HFF-Myc (cell line): ENCODE measurements around the gene CAPN3.
"Not testable (repeated sequence)": the region's sequence is repeated elsewhere in the genome, so short reads cannot be mapped to it uniquely, and the experiment has no call there.

Experiments
- DNase-seq: peaks from one replicate; pipeline ENCODE4 v3.0.0-alpha.2; 2011; ENCODE audit warnings: low read depth; ENCODE audit errors: extremely low read depth
- H3K4me3 ChIP-seq: replicated peaks from 2 replicates; pipeline ENCODE4 v1.5.1; 2011; ENCODE audit warnings: low read depth, mild to moderate bottlenecking, control low read depth, low read length
- TF ChIP-seq, protein P1 (sequence below): IDR thresholded peaks from 2 replicates; pipeline ENCODE4 v1.5.1; 2012; ENCODE audit warnings: mild to moderate bottlenecking, low read depth, low read length, control low read depth; ENCODE audit errors: missing control alignments

The CAPN3 gene

DNA sequence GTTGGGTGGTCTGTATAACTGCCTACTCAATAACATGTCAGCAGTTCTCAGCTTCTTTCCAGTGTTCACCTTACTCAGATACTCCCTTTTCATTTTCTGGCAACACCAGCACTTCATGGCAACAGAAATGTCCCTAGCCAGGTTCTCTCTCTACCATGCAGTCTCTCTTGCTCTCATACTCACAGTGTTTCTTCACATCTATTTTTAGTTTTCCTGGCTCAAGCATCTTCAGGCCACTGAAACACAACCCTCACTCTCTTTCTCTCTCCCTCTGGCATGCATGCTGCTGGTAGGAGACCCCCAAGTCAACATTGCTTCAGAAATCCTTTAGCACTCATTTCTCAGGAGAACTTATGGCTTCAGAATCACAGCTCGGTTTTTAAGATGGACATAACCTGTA lies at the start of gene CAPN3:
Gene CAPN3 (plus strand): TSS at position 253 of the 400 bp plus-strand sequence. CDS start 305 bp downstream, outside the sequence.
- no peak within 1 kb of the TSS for H3K4me3 ChIP-seq
- no peak for DNase-seq
- TF ChIP-seq, protein P1, sequence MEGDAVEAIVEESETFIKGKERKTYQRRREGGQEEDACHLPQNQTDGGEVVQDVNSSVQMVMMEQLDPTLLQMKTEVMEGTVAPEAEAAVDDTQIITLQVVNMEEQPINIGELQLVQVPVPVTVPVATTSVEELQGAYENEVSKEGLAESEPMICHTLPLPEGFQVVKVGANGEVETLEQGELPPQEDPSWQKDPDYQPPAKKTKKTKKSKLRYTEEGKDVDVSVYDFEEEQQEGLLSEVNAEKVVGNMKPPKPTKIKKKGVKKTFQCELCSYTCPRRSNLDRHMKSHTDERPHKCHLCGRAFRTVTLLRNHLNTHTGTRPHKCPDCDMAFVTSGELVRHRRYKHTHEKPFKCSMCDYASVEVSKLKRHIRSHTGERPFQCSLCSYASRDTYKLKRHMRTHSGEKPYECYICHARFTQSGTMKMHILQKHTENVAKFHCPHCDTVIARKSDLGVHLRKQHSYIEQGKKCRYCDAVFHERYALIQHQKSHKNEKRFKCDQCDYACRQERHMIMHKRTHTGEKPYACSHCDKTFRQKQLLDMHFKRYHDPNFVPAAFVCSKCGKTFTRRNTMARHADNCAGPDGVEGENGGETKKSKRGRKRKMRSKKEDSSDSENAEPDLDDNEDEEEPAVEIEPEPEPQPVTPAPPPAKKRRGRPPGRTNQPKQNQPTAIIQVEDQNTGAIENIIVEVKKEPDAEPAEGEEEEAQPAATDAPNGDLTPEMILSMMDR, result no peak

DNA sequence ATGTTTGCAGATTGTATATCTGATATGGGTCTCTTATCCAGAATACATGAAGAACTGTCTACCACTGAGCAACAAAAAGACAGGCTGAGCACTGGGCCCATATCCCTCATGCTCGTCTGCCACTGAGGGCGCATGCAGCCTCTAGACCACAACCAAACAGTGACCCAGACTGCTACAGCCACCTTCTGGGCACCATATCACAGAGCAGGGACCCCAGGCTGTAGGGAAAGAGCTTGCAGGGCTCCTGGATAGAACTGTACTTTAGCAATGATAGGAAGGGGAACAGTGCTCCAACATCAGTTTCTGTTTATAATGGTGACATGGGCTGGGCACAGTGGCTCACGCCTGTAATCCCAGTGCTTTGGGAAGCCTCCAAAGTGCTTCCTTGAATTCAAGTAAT lies 45.8 kb upstream of the CAPN3 start:
- TF ChIP-seq, protein P1, result no peak
- no peak for DNase-seq
- H3K4me3 ChIP-seq, result no peak overlapping the region

DNA sequence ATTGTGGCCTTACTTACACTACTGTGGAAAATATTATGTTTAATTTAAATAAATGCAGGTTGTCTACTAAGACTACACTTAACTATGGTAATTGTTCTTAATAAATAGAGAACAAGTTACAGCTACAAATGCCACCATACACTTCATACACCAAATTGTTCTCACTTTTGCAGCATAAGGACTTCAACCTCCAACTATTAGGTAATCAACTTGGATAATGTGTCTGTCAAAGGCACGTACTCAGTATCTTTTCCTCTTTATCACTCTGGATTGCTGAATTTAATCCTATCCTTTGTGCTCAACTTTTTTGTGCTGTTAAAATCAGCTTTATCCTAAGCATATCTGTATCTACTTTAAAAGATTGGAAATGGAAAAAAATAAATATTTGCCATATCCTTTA lies 44.5 kb upstream of the CAPN3 start:
- TF ChIP-seq, protein P1, result no peak
- DNase-seq, result no peak
- H3K4me3 ChIP-seq, result no peak overlapping the region

DNA sequence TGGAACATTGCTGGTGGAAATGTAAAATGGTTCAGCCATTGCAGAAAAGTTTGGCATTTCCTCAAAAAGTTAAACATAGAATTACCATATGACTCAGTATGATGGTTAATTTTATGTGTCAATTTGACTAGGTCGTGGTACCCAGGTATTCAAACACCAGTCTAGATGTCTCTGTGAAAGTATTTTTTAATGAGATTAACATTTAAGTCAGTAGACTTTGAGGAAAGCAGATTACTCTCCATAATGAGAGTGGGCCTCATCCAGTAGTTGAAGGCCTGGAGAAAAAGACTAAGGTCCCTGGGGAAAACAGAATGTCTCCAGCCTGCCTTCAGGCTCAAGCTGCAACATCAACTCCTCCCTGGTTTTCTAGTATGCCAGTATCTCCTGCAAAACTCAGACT lies 43.8 kb upstream of the CAPN3 start:
- no peak overlapping the region for H3K4me3 ChIP-seq
- no peak for DNase-seq
- TF ChIP-seq, protein P1, result no peak

DNA sequence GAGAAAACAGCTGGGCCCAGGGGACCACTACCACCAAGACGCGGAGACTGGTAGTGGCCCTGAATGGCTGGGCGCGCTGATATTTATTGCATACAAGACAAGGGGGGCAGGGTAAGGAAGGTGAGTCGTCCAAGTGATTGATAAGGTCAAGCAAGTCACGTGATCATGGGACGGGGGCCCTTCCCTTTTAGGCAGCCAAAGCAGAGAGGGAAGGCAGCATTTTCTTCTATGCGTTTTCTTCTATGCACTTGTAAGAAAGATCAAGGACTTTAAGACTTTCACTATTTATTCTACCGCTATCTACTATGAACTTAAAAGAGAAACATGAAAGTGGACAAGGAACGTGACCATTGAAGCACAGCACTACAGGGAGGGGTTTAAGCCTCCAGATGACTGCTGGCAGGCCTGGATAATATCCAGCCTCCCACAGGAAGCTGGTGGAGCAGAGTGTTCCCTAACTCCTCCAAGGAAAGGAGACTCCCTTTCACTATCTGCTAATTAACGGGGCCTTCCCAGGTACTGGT lies 43.0 kb upstream of the CAPN3 start:
- H3K4me3 ChIP-seq, DNase-seq: not testable (repeated sequence)

DNA sequence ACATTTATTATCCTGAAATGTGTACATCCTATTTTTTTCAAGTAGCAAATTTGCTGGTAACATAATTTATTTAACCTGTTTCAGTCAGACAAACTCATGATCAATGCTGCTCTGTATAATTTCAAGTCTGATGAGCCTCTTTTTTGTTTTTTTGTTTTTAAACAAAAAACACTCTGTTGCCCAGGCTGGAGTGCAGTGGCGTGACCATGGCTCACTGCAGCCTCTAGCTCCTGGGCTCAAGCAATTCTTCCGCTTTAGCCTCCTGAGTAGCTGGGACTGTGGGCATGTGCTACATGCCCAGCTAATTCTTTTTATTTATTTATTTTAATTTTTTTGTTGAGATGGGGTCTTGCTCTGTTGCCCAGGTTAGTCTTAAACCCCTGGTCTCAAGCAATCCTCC lies 40.1 kb upstream of the CAPN3 start:
- TF ChIP-seq, protein P1, result no peak
- no peak overlapping the region for H3K4me3 ChIP-seq
- no peak for DNase-seq

DNA sequence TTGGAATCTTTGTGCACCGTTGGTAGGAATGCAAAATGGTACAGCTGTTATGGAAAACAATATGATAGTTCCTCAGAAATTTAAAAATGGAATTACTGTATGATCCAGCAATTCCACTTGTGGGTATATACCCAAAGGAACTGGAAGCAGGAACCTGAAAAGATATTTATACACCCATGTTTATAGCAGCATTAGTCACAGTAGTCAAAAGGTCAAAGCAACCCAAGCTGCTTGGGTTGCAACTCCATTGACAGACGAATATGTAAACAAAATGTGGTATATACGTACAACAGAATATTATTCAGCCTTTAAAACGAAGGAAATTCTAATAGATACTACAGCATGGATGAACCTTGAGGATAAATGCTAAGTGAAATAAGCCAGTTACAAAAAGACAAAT lies 35.0 kb upstream of the CAPN3 start:
- TF ChIP-seq, protein P1, result no peak
- DNase-seq, result peak; percentile 15
- no peak overlapping the region for H3K4me3 ChIP-seq
